HepG2 (cell line): Measurements from ENCODE around the gene HSPA1A. TPM values are rescaled to one million over a fixed set of nuclear protein-coding genes. Genes with fewer than 3 reads are reported as not detected.

Experiments
- ATF6 ChIP-seq: sonication (generic); formaldehyde crosslinking; conservative IDR thresholded peaks from 2 replicates; pipeline ENCODE4 v1.4.0; 2020; ENCODE audit warnings: missing genetic modification reagents
- DBP ChIP-seq: sonication (generic); formaldehyde crosslinking; IDR thresholded peaks from 2 replicates; pipeline ENCODE4 v1.4.0; 2020; ENCODE audit warnings: missing genetic modification reagents; ENCODE audit errors: not compliant biosample characterization
- DMAP1 ChIP-seq: IDR thresholded peaks from 2 replicates; pipeline ENCODE4 v1.6.1; 2016
- DR1 ChIP-seq: sonication (generic); formaldehyde crosslinking; IDR thresholded peaks from 2 replicates; pipeline ENCODE4 v1.8.0; 2021; ENCODE audit warnings: mild to moderate bottlenecking, missing genetic modification reagents, inconsistent platforms
- ELF3 ChIP-seq: IDR thresholded peaks from 2 replicates; pipeline ENCODE4 v1.6.1; 2016; ENCODE audit warnings: missing genetic modification reagents, missing compliant biosample characterization
- FOXK1 ChIP-seq: sonication (generic); formaldehyde crosslinking; IDR thresholded peaks from 2 replicates; pipeline ENCODE4 v1.4.0; 2020; ENCODE audit warnings: low read depth, missing genetic modification reagents, borderline replicate concordance
- GATA4 ChIP-seq: sonication (generic); IDR thresholded peaks from 2 replicates; pipeline ENCODE4 v1.6.1; 2016; ENCODE audit warnings: antibody characterized with exemption, low read depth, borderline replicate concordance
- GZF1 ChIP-seq: sonication (generic); formaldehyde crosslinking; IDR thresholded peaks from 2 replicates; pipeline ENCODE4 v1.5.1; 2020; ENCODE audit warnings: mild to moderate bottlenecking, missing genetic modification reagents
- KDM5A ChIP-seq: fragments of 200-600 bp; sonication (generic); IDR thresholded peaks from 2 replicates; pipeline ENCODE4 v1.7.0; 2018; ENCODE audit warnings: antibody characterized with exemption, mild to moderate bottlenecking, low read length, borderline replicate concordance
- KLF13 ChIP-seq: sonication (generic); formaldehyde crosslinking; IDR thresholded peaks from 2 replicates; pipeline ENCODE4 v1.4.0; 2020; ENCODE audit warnings: mild to moderate bottlenecking, missing genetic modification reagents
- MYPOP ChIP-seq: sonication (generic); formaldehyde crosslinking; IDR thresholded peaks from 2 replicates; pipeline ENCODE4 v1.8.1; 2023; ENCODE audit warnings: mild to moderate bottlenecking, moderate library complexity, missing genetic modification reagents
- SCMH1 ChIP-seq: sonication (generic); formaldehyde crosslinking; IDR thresholded peaks from 2 replicates; pipeline ENCODE4 v1.9.0; 2021; ENCODE audit warnings: missing genetic modification reagents, mild to moderate bottlenecking, borderline replicate concordance
- SKI ChIP-seq: fragments of 450-650 bp; IDR thresholded peaks from one replicate; pipeline ENCODE4 v1.6.1; 2018; ENCODE audit warnings: mild to moderate bottlenecking; ENCODE audit not compliant: partially characterized antibody
- SMYD3 ChIP-seq: sonication (generic); formaldehyde crosslinking; IDR thresholded peaks from 2 replicates; pipeline ENCODE4 v1.8.1; 2023; ENCODE audit warnings: mild to moderate bottlenecking, missing genetic modification reagents
- SOX5 ChIP-seq: IDR thresholded peaks from 2 replicates; pipeline ENCODE4 v1.6.1; 2016; ENCODE audit warnings: borderline replicate concordance
- TAF1 ChIP-seq: sonication (generic); formaldehyde crosslinking; IDR thresholded peaks from 2 replicates; pipeline ENCODE4 v1.4.0; 2020; ENCODE audit warnings: missing genetic modification reagents
- TARDBP ChIP-seq: sonication (generic); formaldehyde crosslinking; IDR thresholded peaks from 2 replicates; pipeline ENCODE4 v1.8.0; 2022; ENCODE audit warnings: mild to moderate bottlenecking, missing genetic modification reagents
- ZBTB7A ChIP-seq: sonication (generic); formaldehyde crosslinking; IDR thresholded peaks from 2 replicates; pipeline ENCODE4 v1.8.0; 2022; ENCODE audit warnings: mild to moderate bottlenecking, missing genetic modification reagents
- ZKSCAN1 ChIP-seq: fragments of 150-350 bp; IDR thresholded peaks from 2 replicates; pipeline ENCODE4 v1.6.1; 2014; ENCODE audit warnings: low read length
- ZNF296 ChIP-seq: sonication (generic); formaldehyde crosslinking; conservative IDR thresholded peaks from 2 replicates; pipeline ENCODE4 v1.5.0; 2020; ENCODE audit warnings: mild to moderate bottlenecking, missing genetic modification reagents
- ZNF350 ChIP-seq: sonication (generic); formaldehyde crosslinking; IDR thresholded peaks from 2 replicates; pipeline ENCODE4 v1.4.0; 2020; ENCODE audit warnings: mild to moderate bottlenecking, low read depth, missing genetic modification reagents, borderline replicate concordance
- ZNF432 ChIP-seq: sonication (generic); formaldehyde crosslinking; IDR thresholded peaks from 2 replicates; pipeline ENCODE4 v1.5.0; 2020; ENCODE audit warnings: missing genetic modification reagents, mild to moderate bottlenecking, borderline replicate concordance
- polyA plus RNA-seq, 8 experiments: library from polyadenylated mRNA; depleted of rRNA in 3 of 8; stranded (reverse) in 7 of 8; unstranded in 1 of 8; fragments of >200 nt; fragmentation: Illumina TruSeq in 4 of 8; extraction: Trizol in 4 of 8; gene quantifications; 2 replicates each; pipeline versions ENCODE4 v1.2.1 to v1.2.3, GENCODE V29; 2011 to 2016; ENCODE audit warnings: low read depth in 4 of 8, missing spikeins in 1 of 8, mixed read lengths in 1 of 8; ENCODE audit not compliant: insufficient read depth in 1 of 8
- total RNA-seq, 5 experiments: library from RNA; depleted of rRNA; stranded (reverse); fragments of >200 nt; fragmentation: Illumina TruSeq; extraction: Trizol; gene quantifications; 2 replicates each; pipeline ENCODE4 v1.2.3, GENCODE V29; 2016; ENCODE audit warnings: low read depth in 1 of 5
- TF ChIP-seq, protein P1 (sequence below): sonication (generic); formaldehyde crosslinking; conservative IDR thresholded peaks from 2 replicates; pipeline ENCODE4 v1.8.0; 2022; ENCODE audit warnings: low read depth, missing genetic modification reagents
- TF ChIP-seq, protein P2 (sequence below): IDR thresholded peaks from 2 replicates; pipeline ENCODE4 v1.6.1; 2012; ENCODE audit warnings: inconsistent platforms

HSPA1A gene
- total and polyA plus RNA-seq, 2 of the 13 experiments (the other 11 are each of a cell fraction or from before 2014, with no cell fraction given): 44.5 to 85.0 TPM

GRCh38 chr6:31765910-31766794, 49.2 kb upstream of the HSPA1A start (continued):
- TF ChIP-seq ZNF350: peak; percentile 60; the same call in 1 of the 2 replicates
- TF ChIP-seq TAF1: peak; percentile 69
- no peak for TF ChIP-seq ZNF296 (CRISPR knock-in tag)
- peak; percentile 48 for TF ChIP-seq SOX5 (CRISPR knock-in tag)
- no peak for TF ChIP-seq ZNF432 (CRISPR knock-in tag)
- peak; percentile 81; the same call in 1 of the 2 replicates for TF ChIP-seq ZBTB7A (CRISPR knock-in tag)
- TF ChIP-seq ZKSCAN1: no peak
- no peak for TF ChIP-seq SKI
- TF ChIP-seq GZF1 (CRISPR knock-in tag): no peak
- TF ChIP-seq DR1 (CRISPR knock-in tag): 0 out of 2 replicates have a peak, but pooled peaks have one; percentile 40
- no peak for TF ChIP-seq DBP (CRISPR knock-in tag)
- TF ChIP-seq, protein P1, sequence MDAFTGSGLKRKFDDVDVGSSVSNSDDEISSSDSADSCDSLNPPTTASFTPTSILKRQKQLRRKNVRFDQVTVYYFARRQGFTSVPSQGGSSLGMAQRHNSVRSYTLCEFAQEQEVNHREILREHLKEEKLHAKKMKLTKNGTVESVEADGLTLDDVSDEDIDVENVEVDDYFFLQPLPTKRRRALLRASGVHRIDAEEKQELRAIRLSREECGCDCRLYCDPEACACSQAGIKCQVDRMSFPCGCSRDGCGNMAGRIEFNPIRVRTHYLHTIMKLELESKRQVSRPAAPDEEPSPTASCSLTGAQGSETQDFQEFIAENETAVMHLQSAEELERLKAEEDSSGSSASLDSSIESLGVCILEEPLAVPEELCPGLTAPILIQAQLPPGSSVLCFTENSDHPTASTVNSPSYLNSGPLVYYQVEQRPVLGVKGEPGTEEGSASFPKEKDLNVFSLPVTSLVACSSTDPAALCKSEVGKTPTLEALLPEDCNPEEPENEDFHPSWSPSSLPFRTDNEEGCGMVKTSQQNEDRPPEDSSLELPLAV (CRISPR knock-in tag): no peak
- TF ChIP-seq MYPOP: 0 out of 2 replicates have a peak, but pooled peaks have one; percentile 49
- TF ChIP-seq ELF3 (CRISPR knock-in tag): peak; percentile 54; the same call in 1 of the 2 replicates
- no peak; the same call in 1 of the 2 replicates for TF ChIP-seq ATF6
- TF ChIP-seq DMAP1 (CRISPR knock-in tag): no peak
- peak; percentile 74; the same call in 1 of the 2 replicates for TF ChIP-seq GATA4
- no peak; the same call in none of the 2 replicates for TF ChIP-seq KLF13
- TF ChIP-seq TARDBP (CRISPR knock-in tag): no peak
- no peak for TF ChIP-seq FOXK1 (CRISPR knock-in tag)
- no peak for TF ChIP-seq KDM5A
- TF ChIP-seq SMYD3: no peak
- TF ChIP-seq, protein P2, sequence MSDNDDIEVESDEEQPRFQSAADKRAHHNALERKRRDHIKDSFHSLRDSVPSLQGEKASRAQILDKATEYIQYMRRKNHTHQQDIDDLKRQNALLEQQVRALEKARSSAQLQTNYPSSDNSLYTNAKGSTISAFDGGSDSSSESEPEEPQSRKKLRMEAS: peak; percentile 91
- TF ChIP-seq SCMH1 (CRISPR knock-in tag): no peak
